GM12892 (cell line): ENCODE data around the gene TRPC4.
"Not testable (repeated sequence)": the region's sequence is repeated elsewhere in the genome, so short reads cannot be mapped to it uniquely, and the experiment has no call there.

Source experiments
- DNase-seq: peaks from one replicate; pipeline ENCODE4 v3.0.0; 2011; ENCODE audit not compliant: insufficient read length
- FAIRE-seq: peaks from 2 replicates; lab custom pipeline; 2011; peaks lifted over from hg19 to GRCh38; lab: Jason Lieb, UNC
- POLR2A ChIP-seq: IDR thresholded peaks from 2 replicates; pipeline ENCODE4 v1.6.1; 2011; ENCODE audit warnings: low read depth, low read length, control low read depth
- POLR2AphosphoS5 ChIP-seq: IDR thresholded peaks from 2 replicates; pipeline ENCODE4 v1.6.1; 2011; ENCODE audit warnings: low read depth, low read length, control low read depth
- TAF1 ChIP-seq: IDR thresholded peaks from 2 replicates; pipeline ENCODE4 v1.6.1; 2011; ENCODE audit warnings: low read depth, mild to moderate bottlenecking, control low read depth, low read length, borderline replicate concordance

TRPC4 gene

DNA sequence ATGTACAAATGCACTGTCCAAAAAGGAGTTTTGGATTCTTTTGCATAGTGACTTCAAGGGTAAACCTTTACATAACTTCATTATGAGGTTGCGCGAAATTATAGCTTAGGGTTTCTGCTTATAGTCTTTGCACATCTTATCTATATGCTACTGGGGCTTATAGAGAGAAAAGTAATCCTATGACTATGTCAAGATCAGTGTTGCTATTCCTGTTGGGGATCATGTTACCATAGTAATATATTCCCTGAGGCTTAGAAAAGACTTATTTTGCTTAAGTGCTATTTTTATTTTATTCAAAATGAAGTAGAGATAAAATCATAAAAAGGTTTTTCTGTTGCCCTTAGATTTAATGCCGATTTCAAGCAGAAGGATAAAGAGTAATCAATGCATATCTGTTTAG lies 256.3 kb downstream of the TRPC4 start:
- DNase-seq: no peak
- TF ChIP-seq POLR2AphosphoS5 (no peak), POLR2A (no peak), TAF1 (no peak)
- no peak for FAIRE-seq

DNA sequence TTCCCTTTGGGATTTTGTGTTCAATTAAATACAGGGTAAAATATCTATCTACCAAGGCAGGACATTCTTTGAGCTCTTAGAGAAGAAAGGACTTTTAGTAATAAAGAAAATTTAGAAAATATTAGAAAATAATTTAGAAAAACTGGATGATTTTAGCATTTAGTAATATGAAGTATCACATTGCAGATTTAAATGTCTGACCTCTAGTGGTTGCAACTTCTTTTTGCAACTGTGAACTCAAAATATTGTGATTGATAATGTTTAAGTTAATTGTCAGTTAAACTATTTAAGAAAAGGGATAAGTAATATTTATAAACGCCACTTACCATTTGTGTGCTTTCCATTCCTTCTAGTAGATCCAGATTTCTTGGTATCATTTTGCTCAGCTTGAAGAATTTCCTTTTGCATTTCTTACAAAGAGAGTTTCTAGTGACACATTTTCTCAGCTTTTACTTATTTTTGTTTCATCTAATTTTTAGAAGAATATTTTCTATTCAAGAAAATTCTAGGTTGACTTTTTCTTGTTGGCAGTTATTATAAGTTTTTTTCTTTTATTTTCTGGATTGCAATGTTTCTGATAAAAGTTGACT lies 260.7 kb downstream of the TRPC4 start:
- TF ChIP-seq POLR2AphosphoS5: no peak
- TF ChIP-seq TAF1: no peak
- no peak for TF ChIP-seq POLR2A
- DNase-seq: no peak
- no peak for FAIRE-seq

DNA sequence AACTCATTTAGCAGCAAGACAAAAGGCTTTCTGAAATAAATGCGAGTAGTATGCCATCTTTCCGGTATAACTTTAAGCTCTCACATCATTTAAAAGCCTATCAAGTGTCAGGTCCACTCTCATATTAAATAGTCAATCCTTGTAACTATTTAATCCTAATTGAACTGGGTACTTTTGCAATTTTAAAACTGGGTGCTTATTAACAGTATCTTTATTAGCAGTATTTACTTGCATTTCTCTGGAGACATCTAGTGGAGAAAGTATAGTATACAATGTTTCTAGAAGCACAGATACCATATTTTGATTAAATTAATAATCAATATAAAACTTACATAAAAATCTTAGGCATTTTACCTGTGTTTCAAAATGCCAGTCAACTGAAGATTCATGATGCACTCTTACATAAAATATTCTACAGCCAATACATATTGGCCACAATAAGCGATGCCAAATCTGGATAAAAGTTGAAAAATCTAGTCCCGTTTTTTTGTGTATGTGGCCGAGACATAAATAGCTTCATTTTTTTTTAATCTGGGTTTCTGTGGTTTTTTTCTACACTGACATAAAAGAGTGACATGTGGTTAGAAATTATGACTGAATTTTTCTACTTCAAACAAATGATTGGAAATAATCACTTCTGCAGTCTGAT lies 266.7 kb downstream of the TRPC4 start:
- no peak for FAIRE-seq
- DNase-seq: no peak
- no peak for TF ChIP-seq POLR2A
- TF ChIP-seq POLR2AphosphoS5: no peak
- TF ChIP-seq TAF1: no peak

DNA sequence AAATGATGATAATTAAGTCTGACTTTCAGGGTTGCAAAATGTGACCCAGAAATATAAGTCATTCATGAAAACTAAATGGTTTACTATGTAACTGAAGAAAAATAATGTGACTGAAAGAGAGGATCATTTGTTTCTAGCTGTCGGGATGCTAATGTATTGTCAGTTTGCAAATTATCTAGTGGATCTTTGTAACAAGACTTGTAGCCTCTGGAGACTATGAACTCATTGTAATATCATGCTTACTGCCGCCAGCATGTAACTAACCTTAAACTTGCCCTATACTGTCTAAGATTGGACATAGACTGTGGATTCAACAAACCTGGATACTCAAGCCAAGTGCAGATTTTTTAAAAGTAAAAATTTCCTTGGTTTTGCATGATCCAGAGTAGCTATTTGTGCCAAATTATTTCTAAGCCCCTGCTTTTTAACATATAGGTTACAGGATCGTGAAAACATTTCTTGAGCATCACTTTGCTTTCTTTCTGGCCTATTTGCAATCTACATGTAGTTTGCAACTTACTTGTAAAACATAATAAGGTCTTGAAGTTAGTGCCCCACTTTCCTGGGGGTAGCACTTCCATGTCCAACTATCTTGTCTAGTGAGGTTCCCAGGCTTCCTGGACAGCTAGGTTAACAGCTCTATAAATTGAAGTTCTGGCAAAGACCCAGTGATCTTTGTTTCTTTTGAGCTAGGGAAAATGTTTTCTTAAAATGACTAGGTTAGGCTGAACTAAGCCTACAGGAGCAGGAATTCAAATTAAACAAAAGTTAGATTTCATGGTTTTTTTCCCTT lies 267.7 kb downstream of the TRPC4 start:
- TF ChIP-seq POLR2A: no peak
- no peak for TF ChIP-seq TAF1
- no peak for TF ChIP-seq POLR2AphosphoS5
- DNase-seq (no peak), FAIRE-seq (no peak)

DNA sequence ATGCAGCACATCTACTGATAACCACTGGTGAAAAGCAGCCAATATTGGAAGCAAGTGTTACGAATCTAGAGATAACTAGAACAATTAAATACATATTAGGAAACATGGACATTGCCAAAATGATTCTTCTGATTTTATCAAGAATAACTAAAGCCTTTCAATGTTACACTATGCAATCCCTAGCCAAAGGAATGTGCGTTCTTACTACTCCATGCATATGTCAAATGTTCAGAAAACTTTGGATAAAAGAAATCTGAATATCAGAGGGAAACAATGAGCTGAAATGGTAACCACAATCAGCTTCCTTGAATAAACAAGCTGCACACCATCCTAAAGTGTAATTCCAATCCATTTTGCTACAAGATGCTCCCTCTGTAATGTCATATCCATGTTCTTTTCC lies 270.1 kb downstream of the TRPC4 start:
- TF ChIP-seq TAF1 (no peak), POLR2AphosphoS5 (no peak), POLR2A (no peak)
- DNase-seq: no peak
- no peak for FAIRE-seq

DNA sequence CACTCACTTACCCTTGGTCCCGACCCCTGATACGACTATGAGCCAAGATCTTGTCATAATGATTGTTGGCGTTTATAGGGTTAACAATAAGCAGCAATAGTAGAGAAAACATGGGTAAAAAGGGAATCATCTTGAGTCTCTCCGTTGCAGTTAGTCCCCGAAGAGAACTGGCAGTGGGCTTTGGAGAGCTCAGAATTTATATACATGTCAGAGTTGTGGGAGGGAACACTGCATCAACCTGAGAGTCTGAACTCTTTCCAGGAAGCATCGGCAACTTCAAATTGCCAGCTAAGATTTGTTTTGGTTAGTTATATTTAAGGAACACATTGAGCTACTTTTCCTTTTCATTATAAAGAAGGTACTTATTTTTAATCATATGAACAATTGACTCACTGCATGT lies 271.0 kb downstream of the TRPC4 start, which contains the start of gene POSTN:
TSS of gene POSTN (minus strand) at position 172 of the 400 bp plus-strand sequence. CDS start at position 130, 42 bp downstream.
- DNase-seq (no peak), FAIRE-seq (no peak)
- TF ChIP-seq TAF1 (no peak), POLR2AphosphoS5 (no peak), POLR2A (no peak)

DNA sequence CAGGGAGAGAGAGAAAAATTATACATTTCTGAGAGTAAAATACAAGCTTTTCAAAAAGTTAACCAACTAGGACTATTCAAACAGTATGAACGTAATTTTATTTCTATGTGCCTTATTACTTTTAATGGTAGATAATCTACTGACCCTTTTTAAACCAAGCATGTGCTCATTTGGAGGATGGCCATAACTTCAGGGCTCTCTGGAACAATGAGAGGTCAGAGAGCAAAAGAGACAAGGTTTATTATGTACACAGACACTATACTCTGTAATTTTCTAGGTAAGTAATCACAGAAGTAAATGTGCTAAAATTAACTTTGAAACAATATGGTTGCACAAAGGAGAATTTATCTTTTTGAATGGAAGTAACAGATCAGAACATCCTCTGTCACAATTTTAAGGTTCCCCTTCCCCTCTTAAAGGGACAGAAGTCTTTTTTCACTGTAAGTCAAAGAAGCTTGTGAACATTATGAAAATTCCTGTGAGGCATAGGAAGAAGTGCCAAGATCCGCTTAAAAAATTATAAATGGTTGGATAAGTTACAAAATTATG lies 272.0 kb downstream of the TRPC4 start:
- DNase-seq: no peak
- TF ChIP-seq TAF1 (no peak), POLR2AphosphoS5 (no peak), POLR2A (no peak)
- no peak for FAIRE-seq

DNA sequence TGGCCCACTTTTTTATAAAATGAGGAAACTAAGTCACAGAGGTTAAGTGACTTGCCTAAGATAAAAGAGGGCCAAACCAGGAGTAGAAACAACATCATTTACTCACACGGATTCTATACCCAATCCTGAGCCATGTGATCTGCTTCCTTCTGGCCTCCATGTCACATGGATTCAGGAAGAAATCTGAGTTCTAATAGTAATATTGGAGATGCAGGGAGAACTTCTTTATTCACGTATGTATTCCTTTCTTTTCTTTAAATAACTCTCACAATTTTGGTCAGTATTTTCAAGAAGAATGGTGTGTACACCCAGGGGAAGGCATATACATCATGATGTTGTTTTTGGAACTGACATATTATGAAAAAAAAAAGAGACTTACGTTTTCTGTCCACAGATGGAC lies 272.8 kb downstream of the TRPC4 start:
- DNase-seq (no peak), FAIRE-seq (no peak)
- TF ChIP-seq TAF1 (no peak), POLR2AphosphoS5 (no peak), POLR2A (no peak)

DNA sequence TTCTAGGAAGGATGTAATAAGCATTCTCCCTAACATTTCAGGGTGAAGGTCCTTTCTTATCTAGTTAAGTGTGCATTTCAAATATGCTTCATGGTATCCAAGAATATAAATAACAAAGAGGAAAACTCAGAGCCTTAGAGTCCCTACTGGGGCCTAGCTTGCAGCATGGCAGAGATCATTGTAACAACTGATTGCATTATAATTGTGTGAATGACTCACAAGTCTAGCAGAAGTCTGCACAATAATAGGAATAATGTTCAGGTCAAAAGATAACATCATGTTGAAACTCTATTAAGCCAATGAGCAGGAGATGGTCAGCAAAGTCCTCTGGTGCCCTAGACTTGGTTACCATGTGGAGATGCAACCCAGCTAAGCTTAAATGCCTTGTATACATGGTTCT lies 274.4 kb downstream of the TRPC4 start:
- no peak for TF ChIP-seq TAF1
- no peak for TF ChIP-seq POLR2AphosphoS5
- no peak for TF ChIP-seq POLR2A
- no peak for DNase-seq
- FAIRE-seq: no peak

DNA sequence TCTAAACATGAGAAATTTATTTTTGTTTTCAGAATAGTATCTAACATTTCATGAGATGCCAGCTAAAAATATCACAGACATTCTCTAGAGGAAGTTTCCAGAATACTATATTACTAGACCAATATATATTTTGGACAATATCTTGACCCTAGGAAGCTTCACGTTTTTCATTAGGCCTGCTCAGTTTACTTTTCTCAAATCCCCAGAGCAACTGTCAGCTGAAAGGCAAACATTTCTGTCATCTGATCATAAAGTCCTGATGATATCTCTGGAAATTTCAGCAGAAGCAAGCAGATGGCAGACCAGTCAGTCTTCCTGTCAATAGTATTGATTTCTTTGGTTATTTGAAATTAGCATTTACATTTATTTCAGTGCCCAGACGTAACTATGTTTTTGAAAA lies 275.0 kb downstream of the TRPC4 start:
- no peak for TF ChIP-seq TAF1
- TF ChIP-seq POLR2A: no peak
- TF ChIP-seq POLR2AphosphoS5: no peak
- DNase-seq (no peak), FAIRE-seq (no peak)

DNA sequence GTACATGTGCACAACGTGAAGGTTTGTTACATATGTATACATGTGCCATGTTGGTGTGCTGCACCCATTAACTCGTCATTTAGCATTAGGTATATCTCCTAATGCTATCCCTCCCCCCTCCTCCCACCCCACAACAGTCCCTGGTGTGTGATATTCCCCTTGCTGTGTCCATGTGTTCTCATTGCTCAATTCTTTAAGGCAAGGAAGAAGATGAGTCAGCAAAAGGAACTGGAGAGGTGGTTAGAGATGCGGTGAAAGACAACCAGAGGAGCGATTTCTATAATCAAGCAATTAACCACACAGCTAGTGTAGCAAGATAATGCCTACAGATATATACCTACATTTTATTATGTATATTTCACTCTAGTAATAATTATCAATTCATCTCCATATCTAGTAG lies 280.2 kb downstream of the TRPC4 start:
- DNase-seq, FAIRE-seq: not testable (repeated sequence)

DNA sequence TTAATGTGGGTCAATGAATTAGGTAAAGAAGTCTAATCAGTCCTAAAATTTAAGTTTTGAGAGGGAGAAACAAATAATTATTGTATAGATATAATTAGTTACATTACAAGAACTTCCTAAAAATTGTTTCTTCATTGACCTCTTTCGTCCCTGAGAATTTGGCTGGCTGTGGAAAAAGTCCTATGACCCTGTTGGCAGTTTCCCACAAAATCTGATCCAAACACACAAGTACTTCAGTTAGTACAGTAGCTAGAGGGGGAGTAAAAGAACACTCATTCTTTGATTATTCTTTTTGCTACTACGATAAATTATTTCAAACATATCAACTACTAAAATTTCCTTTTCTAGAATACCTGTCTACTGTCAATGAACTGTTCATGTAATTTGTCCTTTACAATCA lies 282.3 kb downstream of the TRPC4 start:
- DNase-seq (no peak), FAIRE-seq (no peak)
- TF ChIP-seq POLR2AphosphoS5: no peak
- TF ChIP-seq POLR2A: no peak
- TF ChIP-seq TAF1: no peak
